ENCODE results near the gene KRTAP12-2. TPM values are rescaled to one million over a fixed set of nuclear protein-coding genes. Genes with fewer than 3 reads are reported as not detected.

The KRTAP12-2 gene
- total RNA-seq, 2 donors from 2014 or later: not detected

GRCh38 chr21:44658541-44658910 is 8.2 kb downstream of the KRTAP12-2 start:
- H3K4me3 Mint-ChIP-seq: peak overlapping the region; percentile 80
- peaks cover 34 to 47% of the 10 kb centered on the region in 2 donors for H3K4me1 Mint-ChIP-seq (ENCODE audit: low read depth in 2 of 2)
- peak overlapping the region; percentile 69 to 75 for H3K27ac Mint-ChIP-seq
- no peak for DNase-seq (ENCODE audit: low spot score)
- H3K9me3 Mint-ChIP-seq: peaks cover 12% of the 10 kb centered on the region
- H3K36me3 Mint-ChIP-seq: peaks cover 17% of the 10 kb centered on the region
- peaks cover 0 to 6% of the 10 kb centered on the region in 2 donors for H3K27me3 Mint-ChIP-seq
- ATAC-seq: no peak

GRCh38 chr21:44657635-44658540 is 8.8 kb downstream of the KRTAP12-2 start, which contains the start of gene KRTAP12-3:
Gene KRTAP12-3 (plus strand): TSS chr21:44657932. CDS start chr21:44657980, 48 bp downstream.
- peaks cover 17% of the 10 kb centered on the region for H3K36me3 Mint-ChIP-seq

GRCh38 chr21:44656868-44657267 is 9.9 kb downstream of the KRTAP12-2 start:
- Mint-ChIP-seq H3K4me3 (peak overlapping the region; percentile 80), H3K9me3 (peaks cover 12% of the 10 kb centered on the region), H3K4me1 (ENCODE audit: low read depth in 2 of 2) (peaks cover 34 to 47% of the 10 kb centered on the region in 2 donors), H3K27me3 (peaks cover 0 to 2% of the 10 kb centered on the region in 2 donors), H3K36me3 (peaks cover 17% of the 10 kb centered on the region), H3K27ac (peak overlapping the region; percentile 69 to 75)
- ATAC-seq (no peak), DNase-seq (ENCODE audit: low spot score) (no peak)

More at GRCh38 chr21:44657635-44658540, 8.8 kb downstream of the KRTAP12-2 start, which contains the start of gene KRTAP12-3:
- ATAC-seq: peak; percentile 75 to 79
- Mint-ChIP-seq H3K27me3 (peaks cover 0 to 6% of the 10 kb centered on the region in 2 donors), H3K27ac (peak within 1 kb of the TSS; percentile 69 to 75), H3K4me1 (ENCODE audit: low read depth in 2 of 2) (peaks cover 34 to 47% of the 10 kb centered on the region in 2 donors), H3K9me3 (peaks cover 12% of the 10 kb centered on the region), H3K4me3 (peak within 1 kb of the TSS; percentile 80)
- DNase-seq (ENCODE audit: low spot score): no peak

- Mint-ChIP-seq H3K9me3 (peaks cover 12% of the 10 kb centered on the region), H3K4me1 (ENCODE audit: low read depth in 2 of 2) (peaks cover 31 to 42% of the 10 kb centered on the region in 2 donors), H3K36me3 (peaks cover 17% of the 10 kb centered on the region), H3K4me3 (no peak within 1 kb of the TSS), H3K27ac (no peak within 1 kb of the TSS), H3K27me3 (no peaks in the 10 kb centered on the region)
- DNase-seq (ENCODE audit: low spot score) (no peak), ATAC-seq (no peak)
Measured at GRCh38 chr21:44654576-44655175, 12.1 kb downstream of the KRTAP12-2 start, which contains the start of gene KRTAP12-4. Gene KRTAP12-4 (minus strand): TSS chr21:44654659. CDS start chr21:44654614, 45 bp downstream.

GRCh38 chr21:44653656-44654575 is 12.8 kb downstream of the KRTAP12-2 start:
- no peaks in the 10 kb centered on the region for H3K27me3 Mint-ChIP-seq
- H3K4me3 Mint-ChIP-seq: no peak overlapping the region
- H3K4me1 Mint-ChIP-seq (ENCODE audit: low read depth in 2 of 2): peaks cover 23 to 34% of the 10 kb centered on the region in 2 donors
- ATAC-seq (no peak), DNase-seq (ENCODE audit: low spot score) (no peak)
- no peak overlapping the region for H3K27ac Mint-ChIP-seq
- H3K9me3 Mint-ChIP-seq: peaks cover 12% of the 10 kb centered on the region
- peaks cover 17% of the 10 kb centered on the region for H3K36me3 Mint-ChIP-seq

GRCh38 chr21:44653123-44653522 is 13.6 kb downstream of the KRTAP12-2 start:
- no peak overlapping the region for H3K27ac Mint-ChIP-seq
- H3K4me3 Mint-ChIP-seq: no peak overlapping the region
- no peaks in the 10 kb centered on the region for H3K27me3 Mint-ChIP-seq
- DNase-seq (ENCODE audit: low spot score) (no peak), ATAC-seq (no peak)
- peaks cover 15 to 26% of the 10 kb centered on the region in 2 donors for H3K4me1 Mint-ChIP-seq (ENCODE audit: low read depth in 2 of 2)
- H3K9me3 Mint-ChIP-seq: peaks cover 12% of the 10 kb centered on the region
- H3K36me3 Mint-ChIP-seq: peaks cover 17% of the 10 kb centered on the region

- H3K36me3 Mint-ChIP-seq: peaks cover 3% of the 10 kb centered on the region
- H3K9me3 Mint-ChIP-seq: peaks cover 1% of the 10 kb centered on the region
- no peak for ATAC-seq
- H3K27me3 Mint-ChIP-seq: no peaks in the 10 kb centered on the region
- peaks cover 0 to 10% of the 10 kb centered on the region in 2 donors for H3K4me1 Mint-ChIP-seq (ENCODE audit: low read depth in 2 of 2)
- no peak overlapping the region for H3K27ac Mint-ChIP-seq
- no peak for DNase-seq (ENCODE audit: low spot score)
- no peak overlapping the region for H3K4me3 Mint-ChIP-seq
Measured at GRCh38 chr21:44650973-44651675, 15.6 kb downstream of the KRTAP12-2 start.

- no peaks in the 10 kb centered on the region for H3K9me3 Mint-ChIP-seq
- H3K4me1 Mint-ChIP-seq (ENCODE audit: low read depth in 2 of 2): peaks cover 0 to 9% of the 10 kb centered on the region in 2 donors
- no peak overlapping the region for H3K27ac Mint-ChIP-seq
- H3K36me3 Mint-ChIP-seq: no peaks in the 10 kb centered on the region
- H3K4me3 Mint-ChIP-seq: no peak overlapping the region
- H3K27me3 Mint-ChIP-seq: no peaks in the 10 kb centered on the region
- ATAC-seq (no peak), DNase-seq (ENCODE audit: low spot score) (no peak)
Measured at GRCh38 chr21:44650265-44650972, 16.3 kb downstream of the KRTAP12-2 start.

GRCh38 chr21:44649521-44650100 is 17.1 kb downstream of the KRTAP12-2 start:
- Mint-ChIP-seq H3K9me3 (peaks cover 3% of the 10 kb centered on the region), H3K4me3 (no peak overlapping the region), H3K27ac (no peak overlapping the region), H3K36me3 (peaks cover 5% of the 10 kb centered on the region), H3K27me3 (no peaks in the 10 kb centered on the region), H3K4me1 (ENCODE audit: low read depth in 2 of 2) (peaks cover 0 to 7% of the 10 kb centered on the region in 2 donors)
- ATAC-seq (no peak), DNase-seq (ENCODE audit: low spot score) (no peak)

GRCh38 chr21:44648557-44649311 is 18.0 kb downstream of the KRTAP12-2 start:
- DNase-seq (ENCODE audit: low spot score) (no peak), ATAC-seq (no peak)
- Mint-ChIP-seq H3K27ac (no peak overlapping the region), H3K4me1 (ENCODE audit: low read depth in 2 of 2) (peaks cover 0 to 4% of the 10 kb centered on the region in 2 donors), H3K4me3 (no peak overlapping the region), H3K36me3 (peaks cover 11% of the 10 kb centered on the region), H3K27me3 (no peaks in the 10 kb centered on the region), H3K9me3 (peaks cover 6% of the 10 kb centered on the region)

GRCh38 chr21:44647222-44647552 is 19.5 kb downstream of the KRTAP12-2 start:
- no peak overlapping the region for H3K4me3 Mint-ChIP-seq
- peaks cover 12% of the 10 kb centered on the region for H3K9me3 Mint-ChIP-seq
- DNase-seq (ENCODE audit: low spot score) (peak; percentile 45), ATAC-seq (no peak)
- H3K36me3 Mint-ChIP-seq: peaks cover 16% of the 10 kb centered on the region
- peaks cover 0 to 7% of the 10 kb centered on the region in 2 donors for H3K4me1 Mint-ChIP-seq (ENCODE audit: low read depth in 2 of 2)
- peaks cover 0 to 4% of the 10 kb centered on the region in 2 donors for H3K27me3 Mint-ChIP-seq
- H3K27ac Mint-ChIP-seq: no peak overlapping the region

Data from natural killer cell treated with Interleukin-12 subunit alpha and Interleukin-12 subunit beta and Interleukin-15 and Interleukin-18, amount 100 ng/mL, for 72 hours (primary cell).